H1 (cell line): ENCODE results near the gene NR5A2.

ENCODE experiments used
- ASH2L ChIP-seq: fragments of 200-600, 300-600 bp; sonication (generic); IDR thresholded peaks from one replicate; pipeline ENCODE4 v1.7.1; 2017; ENCODE audit warnings: low read length
- CHD2 ChIP-seq: IDR thresholded peaks from 2 replicates; pipeline ENCODE4 v1.6.1; 2012; ENCODE audit warnings: low read length, improper control_type of control experiment
- CHD7 ChIP-seq: fragments of 300-600 bp; sonication (generic); IDR thresholded peaks from 2 replicates; pipeline ENCODE4 v1.7.1; 2012; ENCODE audit warnings: low read length, moderate library complexity, mild to moderate bottlenecking, inconsistent platforms; ENCODE audit not compliant: insufficient replicate concordance
- CREB1 ChIP-seq: IDR thresholded peaks from 2 replicates; pipeline ENCODE4 v1.6.1; 2012; ENCODE audit warnings: inconsistent platforms
- CTCF ChIP-seq, 3 experiments: IDR thresholded peaks; 1 replicate in 2 of 3; 2 replicates in 1 of 3; pipeline versions ENCODE4 v1.5.1 to v1.6.1; 2011; ENCODE audit warnings: low read length in 3 of 3, mild to moderate bottlenecking in 3 of 3, inconsistent platforms in 2 of 3, low read depth in 1 of 3, moderate library complexity in 1 of 3; ENCODE audit not compliant: insufficient read depth in 1 of 3; ENCODE audit errors: control extremely low read depth in 1 of 3
- EP300 ChIP-seq, 2 experiments: IDR thresholded peaks; 1 replicate in 1 of 2; 2 replicates in 1 of 2; pipeline ENCODE4 v1.6.1; 2011 to 2012; ENCODE audit warnings: low read depth in 2 of 2, low read length in 2 of 2, mild to moderate bottlenecking in 2 of 2, borderline replicate concordance in 1 of 2, inconsistent platforms in 1 of 2, moderate library complexity in 1 of 2
- EZH2 ChIP-seq: fragments of 200-600 bp; sonication (generic); IDR thresholded peaks from 2 replicates; pipeline ENCODE4 v1.7.1; 2012; ENCODE audit warnings: low read depth, mild to moderate bottlenecking, moderate library complexity, low read length, inconsistent platforms; ENCODE audit not compliant: severe bottlenecking
- JUND ChIP-seq: IDR thresholded peaks from 2 replicates; pipeline ENCODE4 v1.6.1; 2011; ENCODE audit warnings: mild to moderate bottlenecking, improper control_type of control experiment, low read length
- KDM1A ChIP-seq: fragments of 200-600, 300-600 bp; sonication (generic); IDR thresholded peaks from 2 replicates; pipeline ENCODE4 v1.7.1; 2016; ENCODE audit warnings: mild to moderate bottlenecking, low read length, borderline replicate concordance
- NRF1 ChIP-seq: IDR thresholded peaks from 2 replicates; pipeline ENCODE4 v1.6.1; 2011; ENCODE audit warnings: mild to moderate bottlenecking, low read depth, low read length, improper control_type of control experiment
- POLR2AphosphoS5 ChIP-seq: IDR thresholded peaks from 2 replicates; pipeline ENCODE4 v1.6.1; 2011; ENCODE audit warnings: low read depth, low read length
- POU5F1 ChIP-seq: IDR thresholded peaks from 2 replicates; pipeline ENCODE4 v1.6.1; 2011; ENCODE audit warnings: low read depth, mild to moderate bottlenecking, low read length, moderate library complexity
- RFX5 ChIP-seq: IDR thresholded peaks from 2 replicates; pipeline ENCODE4 v1.6.1; 2011; ENCODE audit warnings: low read depth, low read length, improper control_type of control experiment, borderline replicate concordance

GRCh38 chr1:200154069-200154767 is 126.7 kb downstream of the NR5A2 start:
- TF ChIP-seq CTCF (IDR thresholded peaks at IDR 0.05; ENCODE audit: control extremely low read depth in 1 of 3, insufficient read depth in 1 of 3, low read depth in 1 of 3, low read length in 3 of 3) = no peak
- no peak for TF ChIP-seq CREB1
- no peak for TF ChIP-seq EZH2
- no peak for TF ChIP-seq ASH2L
- TF ChIP-seq KDM1A = no peak
- TF ChIP-seq POLR2AphosphoS5 = no peak
- TF ChIP-seq JUND = no peak
- no peak for TF ChIP-seq EP300 (IDR thresholded peaks at IDR 0.05; ENCODE audit: borderline replicate concordance in 1 of 2, low read depth in 2 of 2, low read length in 2 of 2)
- no peak for TF ChIP-seq RFX5
- TF ChIP-seq POU5F1 = no peak
- no peak for TF ChIP-seq CHD7
- TF ChIP-seq NRF1 = no peak
- TF ChIP-seq CHD2 = no peak
